H9 (cell line): ENCODE measurements around the gene KCNAB1. TPM values are rescaled to one million over a fixed set of nuclear protein-coding genes. Genes with fewer than 3 reads are reported as not detected.
"Not testable (repeated sequence)": the region's sequence is repeated elsewhere in the genome, so short reads cannot be mapped to it uniquely, and the experiment has no call there.

Source experiments
- DNase-seq: peaks from one replicate; pipeline ENCODE4 v3.0.0-alpha.2; 2017
- H2AFZ ChIP-seq: one replicate; pipeline ENCODE4 v1.6.1; 2013; ENCODE audit warnings: mild to moderate bottlenecking, low read length, control low read depth, moderate library complexity
- H2AK5ac ChIP-seq: 2 replicates; pipeline ENCODE4 v1.6.1; 2013; ENCODE audit warnings: low read length, control low read depth, mixed read lengths; ENCODE audit not compliant: insufficient read length
- H2BK120ac ChIP-seq: one replicate; pipeline ENCODE4 v1.6.1; 2013; ENCODE audit warnings: low read depth, mild to moderate bottlenecking, low read length, control low read depth, inconsistent platforms; ENCODE audit not compliant: poor library complexity, severe bottlenecking
- H2BK12ac ChIP-seq: 2 replicates; pipeline ENCODE4 v1.6.1; 2013; ENCODE audit warnings: low read length, control low read depth, mixed read lengths, low read depth; ENCODE audit not compliant: insufficient read length
- H2BK15ac ChIP-seq: 2 replicates; pipeline ENCODE4 v1.6.1; 2013; ENCODE audit warnings: low read depth, low read length, control low read depth
- H2BK20ac ChIP-seq: one replicate; pipeline ENCODE4 v1.6.1; 2013; ENCODE audit warnings: low read depth, mild to moderate bottlenecking, low read length, control low read depth, inconsistent platforms; ENCODE audit not compliant: poor library complexity, severe bottlenecking
- H2BK5ac ChIP-seq: 2 replicates; pipeline ENCODE4 v1.6.1; 2013; ENCODE audit warnings: low read length, control low read depth, mixed read lengths; ENCODE audit not compliant: insufficient read length
- H3K14ac ChIP-seq: 2 replicates; pipeline ENCODE4 v1.6.1; 2013; ENCODE audit warnings: low read length, control low read depth; ENCODE audit not compliant: insufficient read depth
- H3K18ac ChIP-seq: 2 replicates; pipeline ENCODE4 v1.6.1; 2013; ENCODE audit warnings: low read depth, mild to moderate bottlenecking, mixed read lengths, low read length, control low read depth; ENCODE audit not compliant: insufficient read length
- H3K23ac ChIP-seq: 2 replicates; pipeline ENCODE4 v1.6.1; 2013; ENCODE audit warnings: low read length, control low read depth, mixed read lengths, low read depth; ENCODE audit not compliant: insufficient read length
- H3K23me2 ChIP-seq: 2 replicates; pipeline ENCODE4 v1.6.1; 2013; ENCODE audit warnings: low read depth, mild to moderate bottlenecking, mixed read lengths, low read length, control low read depth; ENCODE audit not compliant: insufficient read length, poor library complexity, severe bottlenecking
- H3K27ac ChIP-seq: 2 replicates; pipeline ENCODE4 v1.5.1; 2013; ENCODE audit warnings: low read length, control low read depth, mixed read lengths, low read depth; ENCODE audit not compliant: insufficient read length
- H3K27me3 ChIP-seq: 2 replicates; pipeline ENCODE4 v1.6.1; 2013; ENCODE audit warnings: low read length, control low read depth, inconsistent platforms; ENCODE audit not compliant: insufficient read depth
- H3K4ac ChIP-seq: 2 replicates; pipeline ENCODE4 v1.6.1; 2013; ENCODE audit warnings: low read depth, mild to moderate bottlenecking, control low read depth, inconsistent platforms, low read length, moderate library complexity
- H3K4me1 ChIP-seq: 2 replicates; pipeline ENCODE4 v1.6.1; 2013; ENCODE audit warnings: low read length, control low read depth, inconsistent platforms; ENCODE audit not compliant: insufficient read depth
- H3K4me2 ChIP-seq: 2 replicates; pipeline ENCODE4 v1.6.1; 2013; ENCODE audit warnings: low read length, control low read depth, mixed read lengths; ENCODE audit not compliant: insufficient read length, insufficient read depth
- H3K56ac ChIP-seq: 2 replicates; pipeline ENCODE4 v1.6.1; 2013; ENCODE audit warnings: low read depth, mild to moderate bottlenecking, mixed read lengths, low read length, control low read depth; ENCODE audit not compliant: insufficient read length
- H3K79me1 ChIP-seq: 2 replicates; pipeline ENCODE4 v1.6.1; 2013; ENCODE audit warnings: low read depth, mild to moderate bottlenecking, moderate library complexity, low read length, control low read depth, inconsistent platforms; ENCODE audit not compliant: insufficient read depth, poor library complexity, severe bottlenecking
- H3K79me2 ChIP-seq: 2 replicates; pipeline ENCODE4 v1.6.1; 2013; ENCODE audit warnings: low read length, control low read depth, inconsistent platforms; ENCODE audit not compliant: insufficient read depth
- H3K9ac ChIP-seq: 2 replicates; pipeline ENCODE4 v1.6.1; 2013; ENCODE audit warnings: low read length, control low read depth, mixed read lengths; ENCODE audit not compliant: insufficient read length; ENCODE audit errors: extremely low read depth
- H3K9me3 ChIP-seq: one replicate; pipeline ENCODE4 v1.6.1; 2013; ENCODE audit warnings: low read depth, low read length, inconsistent platforms; ENCODE audit not compliant: control insufficient read depth
- H3T11ph ChIP-seq: one replicate; pipeline ENCODE4 v1.6.1; 2013; ENCODE audit warnings: mild to moderate bottlenecking, low read length, control low read depth, inconsistent platforms
- H4K20me1 ChIP-seq: one replicate; pipeline ENCODE4 v1.6.1; 2013; ENCODE audit not compliant: control insufficient read depth, insufficient read length, insufficient read depth
- H4K5ac ChIP-seq: 2 replicates; pipeline ENCODE4 v1.6.1; 2013; ENCODE audit warnings: low read depth, mild to moderate bottlenecking, mixed read lengths, low read length, control low read depth; ENCODE audit not compliant: insufficient read length
- H4K8ac ChIP-seq: replicated peaks from 2 replicates; pipeline ENCODE4 v1.6.1; 2013; ENCODE audit warnings: low read length, control low read depth, mixed read lengths, low read depth; ENCODE audit not compliant: insufficient read length
- H4K91ac ChIP-seq: 2 replicates; pipeline ENCODE4 v1.6.1; 2013; ENCODE audit warnings: low read depth, mild to moderate bottlenecking, moderate library complexity, mixed read lengths, low read length, control low read depth; ENCODE audit not compliant: insufficient read length
- H3K27ac Mint-ChIP-seq, 3 experiments: 2 replicates in 2 of 3; 3 replicates in 1 of 3; pipeline ENCODE4 v1.8.0; 2020 to 2021; ENCODE audit warnings: mixed read lengths in 3 of 3, mild to moderate bottlenecking in 1 of 3, moderate library complexity in 1 of 3
- H3K27me3 Mint-ChIP-seq: 2 replicates; pipeline ENCODE4 v1.8.0; 2021; ENCODE audit warnings: low read depth, mild to moderate bottlenecking, moderate library complexity, mixed read lengths
- H3K36me3 Mint-ChIP-seq, 3 experiments: 2 replicates in 2 of 3; 3 replicates in 1 of 3; pipeline ENCODE4 v1.8.0; 2020 to 2021; ENCODE audit warnings: low read depth in 3 of 3, mixed read lengths in 3 of 3; ENCODE audit not compliant: insufficient read depth in 1 of 3
- H3K4me1 Mint-ChIP-seq, 2 experiments: 2 replicates each; pipeline ENCODE4 v1.8.0; 2020; ENCODE audit warnings: mixed read lengths in 2 of 2
- H3K4me3 Mint-ChIP-seq, 2 experiments: 2 replicates in 1 of 2; 3 replicates in 1 of 2; pipeline ENCODE4 v1.8.0; 2020 to 2021; ENCODE audit warnings: mild to moderate bottlenecking in 2 of 2, mixed read lengths in 2 of 2, moderate library complexity in 1 of 2
- H3K9me3 Mint-ChIP-seq, 2 experiments: 2 replicates in 1 of 2; 3 replicates in 1 of 2; pipeline ENCODE4 v1.8.0; 2020; ENCODE audit warnings: mild to moderate bottlenecking in 2 of 2, mixed read lengths in 2 of 2, moderate library complexity in 1 of 2
- WGBS: extraction: QIAGEN DNeasy Blood & Tissue Kit; methylation state at CpG from one replicate; pipeline ENCODE4 v1.1.7; 2013; ENCODE audit warnings: missing lambda C conversion rate, low lambda C conversion rate, mixed read lengths; ENCODE audit not compliant: insufficient read length; ENCODE audit errors: extremely low coverage; 5-methylcytosine and 5-hydroxymethylcytosine counted together
- total RNA-seq: library from RNA; stranded (reverse); gene quantifications from 2 replicates; pipeline ENCODE4 v1.2.1, GENCODE V29; 2021

Gene KCNAB1
- total RNA-seq, 1 experiment from 2014 or later: 3.7 TPM

GRCh38 chr3:156224046-156224445 is 103.7 kb downstream of the KCNAB1 start:
- H3K18ac ChIP-seq: not testable (repeated sequence)
- no CpG with 5 or more reads among the region's 23 CpGs for WGBS

More at GRCh38 chr3:156224046-156224445, 103.7 kb downstream of the KCNAB1 start:
- H3K27ac ChIP-seq, H4K8ac ChIP-seq, H3K79me1 ChIP-seq, H2BK12ac ChIP-seq, H2BK5ac ChIP-seq, H3T11ph ChIP-seq, H3K27me3 ChIP-seq, H3K9ac ChIP-seq, H3K4me1 ChIP-seq, H2AK5ac ChIP-seq, H3K56ac ChIP-seq, H3K4ac ChIP-seq, H3K23ac ChIP-seq, H3K27ac Mint-ChIP-seq, DNase-seq, H3K4me2 ChIP-seq, H2BK120ac ChIP-seq, H2AFZ ChIP-seq, H3K27me3 Mint-ChIP-seq, H3K4me3 Mint-ChIP-seq, H3K14ac ChIP-seq, H2BK20ac ChIP-seq, H4K91ac ChIP-seq, H3K4me1 Mint-ChIP-seq, H3K23me2 ChIP-seq, H4K5ac ChIP-seq, H2BK15ac ChIP-seq, H3K79me2 ChIP-seq, H4K20me1 ChIP-seq, H3K9me3 ChIP-seq: not testable (repeated sequence)
- peaks cover 0 to 15% (median 0%) of the 10 kb centered on the region in 3 experiments; a peak in 1 of 7 replicates for H3K36me3 Mint-ChIP-seq
- H3K9me3 Mint-ChIP-seq: peaks cover 10 to 14% of the 10 kb centered on the region in 2 experiments; a peak in 4 of 5 replicates
